Endothelial cell of hepatic sinusoid (primary cell): ENCODE results near the gene KCNN3.

Experiments used
- in situ Hi-C: cut with HindIII; loops from 2 replicates; pipeline ENCODE4 v1.10.0; 2017; ENCODE audit warnings: low sequenced_read_pairs

Gene KCNN3

GRCh38 chr1:154821083-154821482 is 49.0 kb downstream of the KCNN3 start:
- in situ Hi-C loops: no loop called here

- in situ Hi-C loops: no loop called here
These were observed 49.4 kb downstream of the KCNN3 start for GRCh38 chr1:154820646-154821045.

GRCh38 chr1:154819628-154820590 is 50.2 kb downstream of the KCNN3 start:
- in situ Hi-C loops: no loop called here

- in situ Hi-C loops: no loop called here
These were observed 51.2 kb downstream of the KCNN3 start for GRCh38 chr1:154818911-154819310.

- in situ Hi-C loops: no loop called here
These were observed 53.1 kb downstream of the KCNN3 start for GRCh38 chr1:154816937-154817336.

GRCh38 chr1:154816369-154816768 is 53.7 kb downstream of the KCNN3 start:
- in situ Hi-C loops: no loop called here

- in situ Hi-C loops: no loop called here
These were observed 56.1 kb downstream of the KCNN3 start for GRCh38 chr1:154813846-154814505.

GRCh38 chr1:154813300-154813816 is 56.7 kb downstream of the KCNN3 start:
- in situ Hi-C loops: no loop called here

- in situ Hi-C loops: no loop called here
These were observed 57.2 kb downstream of the KCNN3 start for GRCh38 chr1:154812877-154813276.

- in situ Hi-C loops: no loop called here
These were observed 59.5 kb downstream of the KCNN3 start for GRCh38 chr1:154810571-154810970.

GRCh38 chr1:154809436-154810413 is 60.4 kb downstream of the KCNN3 start:
- in situ Hi-C loops: no loop called here

- in situ Hi-C loops: no loop called here
These were observed 61.2 kb downstream of the KCNN3 start for GRCh38 chr1:154808909-154809262.

- in situ Hi-C loops: no loop called here
These were observed 61.7 kb downstream of the KCNN3 start for GRCh38 chr1:154808261-154808908.

- in situ Hi-C loops: no loop called here
These were observed 63.0 kb downstream of the KCNN3 start for GRCh38 chr1:154807048-154807591.

- in situ Hi-C loops: no loop called here
These were observed 63.7 kb downstream of the KCNN3 start for GRCh38 chr1:154806333-154806732.

- in situ Hi-C loops: no loop called here
These were observed 66.8 kb downstream of the KCNN3 start for GRCh38 chr1:154802982-154803920.

GRCh38 chr1:154802336-154802969 is 67.6 kb downstream of the KCNN3 start:
- in situ Hi-C loops: no loop called here

GRCh38 chr1:154801234-154802011 is 68.7 kb downstream of the KCNN3 start:
- in situ Hi-C loops: no loop called here
